Superior temporal gyrus (tissue), 1 donor: ENCODE data around the gene SOX11.

Experiments
- DNase-seq: peaks from one replicate; pipeline ENCODE4 v3.0.0-alpha.2; 2016; ENCODE audit errors: extremely low spot score

Gene SOX11

DNA sequence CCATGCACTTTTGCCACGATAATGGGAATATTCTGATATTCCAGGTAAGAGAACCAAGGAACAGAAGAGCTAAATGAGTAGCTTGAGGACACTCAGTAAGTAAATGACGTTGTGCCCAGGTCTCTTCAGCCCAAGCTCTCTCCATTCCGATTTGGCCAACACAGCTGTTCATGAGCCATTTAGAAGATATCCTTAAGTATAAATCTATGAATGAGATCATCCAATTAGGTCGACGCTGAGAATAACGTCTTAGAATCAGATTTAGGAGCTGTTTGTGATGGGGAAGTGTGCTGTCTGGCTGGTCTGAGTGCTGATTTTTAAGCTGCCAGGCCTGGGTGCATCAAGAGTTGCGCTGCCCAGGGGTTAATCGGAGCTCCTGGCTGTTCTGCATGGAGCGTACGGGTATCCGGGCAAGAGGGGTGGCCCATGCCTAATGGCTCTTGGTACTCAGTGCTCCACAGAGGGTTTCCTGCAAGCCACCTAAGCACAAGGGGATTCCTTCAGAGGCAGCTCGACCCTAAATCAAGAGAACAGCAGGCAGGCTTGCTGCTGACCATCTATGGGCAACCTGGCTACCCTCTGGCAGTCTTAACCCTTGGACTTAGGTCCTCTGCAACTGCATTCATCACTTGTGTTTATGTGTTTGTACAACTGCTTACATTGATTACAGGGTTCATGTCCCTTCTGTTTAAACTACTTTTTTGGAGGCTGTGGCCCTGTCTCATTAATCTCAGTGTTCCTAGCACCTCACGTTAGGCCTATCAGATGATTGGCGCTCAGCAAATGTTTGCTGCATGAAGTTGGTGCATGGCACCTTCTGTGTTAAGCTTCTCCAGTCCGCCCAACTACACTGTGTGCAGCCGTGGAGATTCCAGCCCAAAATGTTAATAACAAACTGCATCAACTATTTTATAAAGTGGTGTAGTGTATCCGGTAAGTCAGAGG is 31.9 kb downstream of the SOX11 start:
- DNase-seq = no peak

DNA sequence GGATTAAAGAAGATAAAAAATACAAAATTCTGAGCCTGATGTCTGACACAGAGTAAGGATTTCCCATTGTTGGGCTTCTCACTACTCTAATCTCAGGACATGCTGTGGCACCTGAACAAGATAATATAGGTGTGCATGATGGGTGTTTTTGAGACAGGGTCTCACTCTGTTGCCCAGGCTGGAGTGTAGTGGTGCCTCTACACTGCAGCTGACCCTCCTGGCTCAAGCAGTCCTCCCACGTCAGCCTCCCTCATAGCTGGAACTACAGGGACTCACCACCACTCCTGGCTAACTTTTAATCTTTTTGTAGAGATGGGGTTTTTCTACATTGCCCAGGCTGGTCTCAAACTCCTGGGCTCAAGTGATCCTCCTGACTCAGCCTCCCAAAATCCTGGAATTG is 32.9 kb downstream of the SOX11 start:
- no peak for DNase-seq

DNA sequence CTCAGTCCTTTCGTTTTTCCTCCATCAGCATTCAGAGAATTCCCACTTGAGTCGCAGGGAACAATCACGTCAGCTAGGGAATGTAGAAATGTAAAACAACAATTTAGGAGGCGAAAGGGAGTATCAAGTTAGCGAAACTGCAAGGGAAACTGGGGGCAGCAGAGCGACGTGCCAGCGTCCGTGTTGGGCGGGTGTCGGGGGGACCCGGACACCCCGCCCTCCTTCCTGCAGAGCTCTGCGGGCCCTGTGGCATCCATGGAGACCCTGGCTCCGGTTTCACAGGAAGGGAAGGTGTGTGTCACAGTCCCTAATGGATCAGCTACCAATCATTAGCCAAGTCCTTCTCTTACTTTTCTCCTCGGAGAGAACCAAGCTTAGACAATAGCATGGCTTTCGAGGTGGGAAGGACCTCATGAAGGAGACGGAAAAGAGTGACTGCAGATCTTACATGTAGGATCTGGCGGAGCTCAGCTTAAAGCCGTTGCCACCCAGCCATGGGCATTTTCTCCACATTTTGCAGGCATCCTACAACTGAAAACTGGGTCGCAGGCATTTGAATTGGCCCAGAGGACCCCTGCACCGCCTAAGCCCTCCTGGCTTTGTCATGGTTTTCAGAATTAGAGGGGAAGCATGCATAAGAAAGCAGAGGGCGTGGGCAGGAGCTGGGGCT is 33.7 kb downstream of the SOX11 start:
- DNase-seq = no peak

DNA sequence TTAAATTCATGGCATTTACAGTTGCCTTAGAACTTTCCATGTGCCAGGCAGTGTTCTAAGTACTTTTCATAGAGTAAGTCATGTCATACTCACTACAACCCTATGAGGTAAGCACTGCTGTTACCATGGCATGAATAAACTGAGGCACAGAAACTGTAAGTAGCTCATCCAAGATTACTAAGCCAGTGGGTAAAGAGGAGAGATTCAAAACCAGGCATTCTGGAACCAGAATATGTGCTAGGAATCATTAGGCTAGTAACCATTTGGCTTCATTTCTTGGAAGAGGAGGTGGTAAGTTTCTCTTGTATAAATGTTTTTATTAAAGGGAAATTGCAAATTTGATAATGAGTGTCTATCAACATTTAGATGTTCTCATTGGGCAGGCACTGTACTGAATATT is 35.1 kb downstream of the SOX11 start:
- DNase-seq = no peak

DNA sequence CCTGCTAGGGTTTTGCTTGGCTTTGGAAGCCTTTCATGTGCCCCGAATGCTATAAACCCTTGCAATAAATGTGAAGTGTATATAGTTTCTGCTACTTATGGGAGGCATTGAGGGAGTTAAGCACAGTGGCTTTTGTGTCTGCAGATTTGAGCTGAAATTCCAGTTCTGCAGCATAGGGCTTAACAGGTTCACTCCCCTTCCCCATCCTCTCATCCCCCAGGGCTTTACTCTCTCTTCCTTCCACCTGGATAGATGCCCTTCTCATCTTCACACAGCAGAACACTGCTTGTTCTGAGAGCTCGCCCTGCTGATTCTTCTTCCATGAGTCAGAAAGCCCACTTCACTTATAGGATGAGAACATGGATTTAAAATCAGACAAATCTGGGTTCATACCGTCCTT is 37.2 kb downstream of the SOX11 start:
- DNase-seq = no peak

DNA sequence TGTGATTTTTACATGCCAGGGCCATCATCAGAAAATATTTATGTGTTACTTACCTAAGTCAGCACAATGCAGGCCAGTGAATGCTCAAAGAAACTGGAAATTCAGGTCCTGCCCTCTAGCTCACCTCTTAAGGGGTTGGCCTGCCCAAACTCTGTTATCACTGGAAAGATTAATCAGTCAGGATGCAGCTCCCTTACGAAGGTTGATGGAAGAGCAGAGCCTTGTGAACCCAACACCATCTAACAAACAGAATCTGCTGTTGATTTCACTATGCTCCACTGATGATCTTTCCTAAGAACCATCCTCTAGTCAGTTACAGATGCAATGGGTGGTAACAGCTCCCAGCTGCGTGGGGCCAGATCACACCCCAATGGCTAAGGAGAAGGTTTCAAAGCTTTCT is 38.2 kb downstream of the SOX11 start:
- DNase-seq = no peak

DNA sequence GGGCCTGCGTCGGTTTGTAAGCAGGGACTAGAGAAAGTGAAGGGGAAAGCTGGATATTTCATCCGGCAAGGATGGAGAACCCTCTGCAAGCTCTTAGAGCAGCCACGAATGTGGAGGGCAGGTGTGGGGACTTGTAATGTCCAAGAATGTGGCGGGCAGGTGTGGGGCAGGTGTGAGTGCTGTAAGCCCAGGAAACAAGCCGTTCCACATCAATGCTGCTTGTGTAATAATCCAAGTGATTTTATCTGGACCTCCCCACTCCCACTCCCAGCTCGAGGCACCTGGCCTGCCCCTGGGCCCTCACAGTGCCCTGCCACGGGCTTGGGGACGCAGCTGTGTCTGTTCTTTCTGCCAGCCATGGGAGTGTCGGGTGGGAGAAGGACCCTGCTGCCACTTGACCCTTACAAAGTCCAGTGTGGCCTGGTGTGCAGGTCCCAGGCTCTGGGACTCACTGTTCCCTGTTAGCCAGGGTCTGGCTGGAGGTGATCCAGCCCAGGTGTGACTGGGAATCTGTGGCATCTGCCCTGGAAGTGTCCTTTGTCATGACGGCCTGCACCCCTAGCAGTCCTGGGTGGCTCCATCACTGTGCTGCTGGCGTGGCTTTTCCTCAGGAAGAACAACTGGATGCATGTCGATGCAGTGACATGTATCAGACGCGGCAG is 42.8 kb downstream of the SOX11 start:
- DNase-seq = no peak

DNA sequence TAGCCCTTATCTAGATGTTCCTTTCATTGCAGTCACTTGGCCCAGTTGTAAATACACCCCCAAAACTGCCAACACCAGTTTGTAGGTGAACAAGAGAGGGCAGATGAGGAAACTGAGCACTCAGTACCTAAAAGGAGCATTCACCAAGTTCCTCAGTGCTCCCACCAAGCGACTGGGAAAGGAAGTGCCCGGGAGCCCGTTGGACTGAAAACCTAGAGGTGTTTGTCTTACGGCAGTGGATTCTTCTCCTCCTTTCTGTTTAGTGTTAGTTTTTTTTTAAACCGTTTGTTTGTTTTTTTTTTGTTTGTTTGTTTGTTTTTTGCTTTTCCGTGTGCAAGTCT is 43.3 kb downstream of the SOX11 start:
- DNase-seq = no peak

DNA sequence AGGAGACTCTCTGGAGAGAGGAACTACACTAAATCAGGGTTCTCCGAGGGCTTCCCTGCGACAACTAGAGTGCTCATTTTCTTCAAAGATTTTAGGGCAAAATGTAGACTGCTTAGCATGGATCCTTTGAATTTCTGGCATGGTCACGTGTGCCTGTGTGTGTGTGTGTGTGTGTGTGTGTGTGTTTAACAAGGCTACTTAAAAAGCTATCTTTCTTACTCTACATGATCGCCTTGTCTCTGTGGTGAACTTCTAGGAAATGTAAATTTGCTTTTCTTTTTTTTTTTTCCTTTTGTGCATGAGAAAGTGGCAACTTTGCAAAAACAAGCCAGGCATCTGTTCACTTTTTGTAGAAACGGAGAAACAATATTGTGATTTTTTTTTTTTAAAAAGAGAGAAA is 43.9 kb downstream of the SOX11 start:
- DNase-seq = no peak

DNA sequence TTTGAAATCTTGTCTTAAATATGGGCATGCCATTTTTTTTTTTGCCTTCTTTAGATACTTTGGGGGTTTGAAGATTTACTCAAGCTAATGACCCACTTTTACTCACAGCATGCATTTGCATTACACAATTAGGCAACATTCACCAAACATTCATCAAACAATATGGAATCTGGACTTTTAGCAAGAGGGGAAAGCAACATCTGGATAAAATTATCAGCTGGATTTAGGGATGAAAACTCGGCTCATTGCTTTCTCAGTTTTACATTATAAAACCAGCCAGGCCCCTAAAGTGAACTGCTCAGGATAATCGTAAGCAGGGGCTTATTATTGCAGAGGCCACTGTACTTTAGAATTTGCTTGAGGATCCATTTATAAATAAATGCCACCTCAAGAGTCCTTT is 44.7 kb downstream of the SOX11 start:
- no peak for DNase-seq

DNA sequence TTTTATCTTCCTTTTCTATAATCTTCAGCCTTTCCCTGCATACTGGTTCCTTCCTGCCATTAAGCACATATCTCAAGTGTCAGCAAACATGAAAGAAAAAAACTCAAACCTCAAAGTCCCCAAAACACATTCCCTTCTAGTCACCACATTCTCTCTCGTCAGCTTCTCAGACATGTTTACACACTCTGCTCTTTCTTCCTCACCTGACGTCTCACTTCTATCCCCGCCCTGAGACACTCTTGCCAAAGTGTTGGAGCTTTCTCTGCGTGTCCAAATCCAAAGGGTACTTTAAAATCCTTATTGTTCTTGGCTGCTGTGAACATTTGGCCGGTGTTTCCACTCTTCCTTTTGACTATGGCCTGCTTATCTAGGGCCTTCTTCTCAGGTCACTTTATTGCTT is 47.9 kb downstream of the SOX11 start:
- DNase-seq = no peak

DNA sequence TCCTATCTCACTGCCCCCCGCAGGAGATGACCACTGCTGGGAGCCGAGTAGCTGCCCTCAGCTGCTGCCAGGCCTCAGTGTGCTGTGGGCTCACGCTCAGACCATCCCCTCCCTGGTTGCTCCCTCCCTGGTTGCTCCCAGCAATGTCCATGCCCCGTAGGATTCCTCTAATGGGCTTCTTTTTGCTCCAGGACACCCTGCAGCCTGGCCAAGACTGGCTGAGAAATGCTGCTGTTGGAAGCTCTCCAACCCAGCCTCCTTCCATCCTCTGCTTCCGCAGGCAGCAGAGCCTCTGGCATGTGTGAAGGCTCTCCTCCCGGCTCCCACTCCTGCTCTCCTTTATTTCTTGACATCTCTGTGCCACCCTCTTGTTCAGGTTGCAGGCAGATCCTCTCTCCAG is 48.6 kb downstream of the SOX11 start:
- no peak for DNase-seq

DNA sequence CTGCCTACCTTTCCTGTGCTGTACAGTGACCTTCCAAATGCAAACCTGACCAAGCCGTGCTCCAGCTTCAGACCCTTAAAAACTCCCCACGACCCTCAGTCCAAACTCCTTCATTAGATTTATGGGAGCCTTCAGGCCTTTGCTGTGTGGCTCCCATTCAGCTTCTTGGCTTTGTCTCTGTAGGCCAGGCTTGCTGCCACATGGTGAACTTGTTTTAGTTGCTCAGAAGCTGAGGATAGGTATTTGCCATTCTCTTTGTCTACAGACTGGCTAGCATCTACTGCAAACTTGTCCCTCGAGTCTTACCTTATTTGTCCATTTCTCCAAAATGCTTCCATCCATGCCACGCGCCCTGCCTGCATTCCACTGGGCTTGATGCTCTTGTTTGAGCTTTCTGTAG is 49.1 kb downstream of the SOX11 start:
- DNase-seq = no peak

DNA sequence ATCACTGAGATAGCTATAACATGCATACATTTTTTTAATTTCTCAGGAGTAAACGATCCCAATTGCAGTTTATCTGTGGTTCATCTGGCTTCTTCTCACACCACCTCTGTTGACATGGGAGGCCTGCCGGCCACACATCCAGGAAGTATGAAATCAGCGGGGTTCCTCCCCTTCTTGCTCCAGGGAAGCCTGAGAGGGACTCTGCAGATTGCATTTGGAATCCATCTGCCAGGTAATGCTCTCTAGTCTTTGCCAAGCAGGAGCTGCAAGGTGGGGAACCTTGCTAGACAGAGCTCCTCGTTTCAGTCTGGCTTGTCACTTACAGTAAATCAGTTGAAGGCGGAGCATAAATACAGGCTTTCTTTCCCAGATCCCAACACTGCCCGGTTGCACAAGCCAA is 49.9 kb downstream of the SOX11 start:
- no peak for DNase-seq

DNA sequence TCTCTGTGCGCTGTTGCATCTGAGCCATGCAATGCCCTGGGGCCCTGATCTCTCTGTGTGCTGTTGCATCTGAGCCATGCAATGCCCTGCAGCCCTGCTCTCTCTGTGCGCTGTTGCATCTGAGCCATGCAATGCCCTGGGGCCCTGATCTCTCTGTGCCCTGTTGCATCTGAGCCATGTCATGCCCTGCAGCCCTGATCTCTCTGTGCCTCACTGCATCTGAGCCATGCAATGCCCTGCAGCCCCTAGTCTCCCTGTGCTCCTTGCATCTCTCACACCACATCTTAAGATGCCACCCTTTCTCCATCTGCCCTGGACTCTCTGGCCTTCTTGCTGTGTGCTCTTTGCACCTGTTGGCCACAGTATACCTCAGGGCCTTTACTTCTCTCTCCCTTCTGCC is 56.2 kb downstream of the SOX11 start:
- no peak for DNase-seq

DNA sequence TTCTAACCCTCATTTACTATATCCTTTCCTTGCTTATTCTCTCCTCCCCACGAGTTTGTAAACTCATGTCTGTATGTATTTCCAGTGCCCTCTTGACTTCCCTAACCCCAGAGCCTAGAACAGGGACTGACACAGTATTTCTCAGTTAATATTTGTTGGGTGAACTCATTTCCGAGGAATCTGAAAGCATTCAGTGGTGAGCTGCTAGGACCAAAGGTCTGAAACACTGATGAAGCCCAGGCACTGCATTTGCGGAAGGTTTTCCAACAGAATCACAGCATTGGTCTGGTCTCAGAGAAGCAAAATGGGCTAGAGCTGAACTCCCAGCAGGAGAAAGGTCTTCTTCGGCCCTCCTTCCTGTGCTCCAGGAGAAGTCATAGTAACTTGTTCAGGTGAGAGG is 56.8 kb downstream of the SOX11 start:
- no peak for DNase-seq

DNA sequence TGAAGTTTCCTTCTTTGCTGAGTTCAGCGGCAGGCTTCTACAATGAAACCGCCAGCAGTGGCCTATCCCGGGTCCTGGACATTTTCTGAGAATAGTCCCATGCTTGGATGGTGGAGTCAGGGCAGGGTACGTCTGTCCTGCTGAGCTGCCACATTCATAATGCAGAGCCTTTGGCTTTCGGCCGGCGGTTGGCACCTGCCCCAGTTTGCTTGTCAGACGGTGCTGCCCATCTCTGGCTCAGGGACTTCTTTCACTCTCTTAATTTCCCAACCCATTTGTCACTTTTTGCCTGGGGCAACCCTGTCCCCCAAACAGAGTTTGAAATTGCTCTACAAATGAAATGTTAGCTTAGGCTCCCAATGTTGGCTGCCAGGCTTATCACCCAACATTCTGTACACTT is 57.2 kb downstream of the SOX11 start:
- no peak for DNase-seq
